GM12878 (cell line): ENCODE measurements around the gene CA10. TPM values are rescaled to one million over a fixed set of nuclear protein-coding genes. Genes with fewer than 3 reads are reported as not detected.

Experiments used
- BRCA1 ChIP-seq: IDR thresholded peaks from 2 replicates; pipeline ENCODE4 v1.6.1; 2011; ENCODE audit warnings: low read depth, low read length, improper control_type of control experiment
- CHD4 ChIP-seq: fragments of 200-600 bp; sonication (generic); IDR thresholded peaks from 2 replicates; pipeline ENCODE4 v1.6.1; 2016; ENCODE audit warnings: mild to moderate bottlenecking
- CREB1 ChIP-seq: IDR thresholded peaks from 2 replicates; pipeline ENCODE4 v1.6.1; 2012; ENCODE audit warnings: low read depth, mild to moderate bottlenecking, inconsistent platforms
- ESRRA ChIP-seq: IDR thresholded peaks from 2 replicates; pipeline ENCODE4 v1.6.1; 2012; ENCODE audit warnings: mild to moderate bottlenecking, low read length, improper control_type of control experiment
- ETV6 ChIP-seq, 2 experiments: fragments of 450-650 bp in 1 of 2; IDR thresholded peaks in 1 of 2; conservative IDR thresholded peaks in 1 of 2; 2 replicates each; pipeline ENCODE4 v1.6.1; 2014; ENCODE audit warnings: antibody characterized with exemption in 1 of 2, borderline replicate concordance in 1 of 2, low read depth in 1 of 2, mild to moderate bottlenecking in 1 of 2, moderate library complexity in 1 of 2
- NR2F1 ChIP-seq: fragments of 450-650 bp; conservative IDR thresholded peaks from 2 replicates; pipeline ENCODE4 v1.6.1; 2017; ENCODE audit warnings: mild to moderate bottlenecking
- PKNOX1 ChIP-seq: fragments of 450-650 bp; IDR thresholded peaks from 2 replicates; pipeline ENCODE4 v1.6.1; 2016; ENCODE audit warnings: mild to moderate bottlenecking
- polyA plus RNA-seq, 11 experiments: library from polyadenylated mRNA; depleted of rRNA in 4 of 11; unstranded in 6 of 11; stranded (reverse) in 5 of 11; fragments of >200 nt; fragmentation: Nextera tagmentation in 4 of 11; fragmentation: Illumina TruSeq in 1 of 11; extraction: Ambion mirVana in 4 of 11; extraction: Trizol in 1 of 11; gene quantifications; 1 replicate in 1 of 11; 2 replicates in 10 of 11; pipeline versions ENCODE4 v1.2.1 to v1.2.3, GENCODE V29; 2011 to 2016; ENCODE audit warnings: inconsistent platforms in 2 of 11, missing spikeins in 2 of 11, low read depth in 1 of 11
- total RNA-seq, 4 experiments: library from RNA; depleted of rRNA in 3 of 4; stranded (reverse); fragments of >200 nt in 3 of 4; fragmentation: Illumina TruSeq in 1 of 4; extraction: Trizol in 1 of 4; gene quantifications; 2 replicates each; pipeline versions ENCODE4 v1.2.1 to v1.2.3, GENCODE V29; 2013 to 2021
- TF ChIP-seq, protein P1 (sequence below): IDR thresholded peaks from 2 replicates; pipeline ENCODE4 v1.6.1; 2012; ENCODE audit warnings: low read depth, low read length, improper control_type of control experiment
- TF ChIP-seq, protein P2 (sequence below): fragments of 450-650 bp; formaldehyde crosslinking; IDR thresholded peaks from 2 replicates; pipeline ENCODE4 v1.4.0; 2022; ENCODE audit warnings: mild to moderate bottlenecking, moderate library complexity

The CA10 gene
- total and polyA plus RNA-seq, 10 of the 15 experiments (the other 5 are each of a cell fraction or from before 2014, with no cell fraction given) = not detected

GRCh38 chr17:51830451-51830850 is 328.1 kb downstream of the CA10 start (continued):
- no peak for TF ChIP-seq PKNOX1
- TF ChIP-seq ESRRA = no peak
- no peak for TF ChIP-seq ETV6 (conservative IDR thresholded peaks at IDR 0.05 in 1 of 2, IDR thresholded peaks at IDR 0.05 in 1 of 2; ENCODE audit: borderline replicate concordance in 1 of 2, low read depth in 1 of 2)
- TF ChIP-seq NR2F1 = no peak
- TF ChIP-seq, protein P1, sequence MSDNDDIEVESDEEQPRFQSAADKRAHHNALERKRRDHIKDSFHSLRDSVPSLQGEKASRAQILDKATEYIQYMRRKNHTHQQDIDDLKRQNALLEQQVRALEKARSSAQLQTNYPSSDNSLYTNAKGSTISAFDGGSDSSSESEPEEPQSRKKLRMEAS = no peak
- no peak for TF ChIP-seq CHD4
- no peak for TF ChIP-seq BRCA1
- TF ChIP-seq, protein P2, sequence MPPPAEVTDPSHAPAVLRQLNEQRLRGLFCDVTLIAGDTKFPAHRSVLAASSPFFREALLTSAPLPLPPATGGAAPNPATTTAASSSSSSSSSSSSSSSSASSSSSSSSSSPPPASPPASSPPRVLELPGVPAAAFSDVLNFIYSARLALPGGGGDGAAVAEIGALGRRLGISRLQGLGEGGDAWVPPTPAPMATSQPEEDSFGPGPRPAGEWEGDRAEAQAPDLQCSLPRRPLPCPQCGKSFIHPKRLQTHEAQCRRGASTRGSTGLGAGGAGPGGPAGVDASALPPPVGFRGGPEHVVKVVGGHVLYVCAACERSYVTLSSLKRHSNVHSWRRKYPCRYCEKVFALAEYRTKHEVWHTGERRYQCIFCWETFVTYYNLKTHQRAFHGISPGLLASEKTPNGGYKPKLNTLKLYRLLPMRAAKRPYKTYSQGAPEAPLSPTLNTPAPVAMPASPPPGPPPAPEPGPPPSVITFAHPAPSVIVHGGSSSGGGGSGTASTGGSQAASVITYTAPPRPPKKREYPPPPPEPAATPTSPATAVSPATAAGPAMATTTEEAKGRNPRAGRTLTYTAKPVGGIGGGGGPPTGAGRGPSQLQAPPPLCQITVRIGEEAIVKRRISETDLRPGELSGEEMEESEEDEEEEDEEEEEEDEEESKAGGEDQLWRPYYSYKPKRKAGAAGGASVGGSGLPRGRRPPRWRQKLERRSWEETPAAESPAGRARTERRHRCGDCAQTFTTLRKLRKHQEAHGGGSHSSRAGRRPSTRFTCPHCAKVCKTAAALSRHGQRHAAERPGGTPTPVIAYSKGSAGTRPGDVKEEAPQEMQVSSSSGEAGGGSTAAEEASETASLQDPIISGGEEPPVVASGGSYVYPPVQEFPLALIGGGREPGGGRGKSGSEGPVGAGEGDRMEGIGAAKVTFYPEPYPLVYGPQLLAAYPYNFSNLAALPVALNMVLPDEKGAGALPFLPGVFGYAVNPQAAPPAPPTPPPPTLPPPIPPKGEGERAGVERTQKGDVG (CRISPR knock-in tag) = no peak
- TF ChIP-seq CREB1 = no peak
